H1 (cell line): ENCODE measurements around the gene SCGN. TPM values are rescaled to one million over a fixed set of nuclear protein-coding genes. Genes with fewer than 3 reads are reported as not detected.

Experiments
- CTCF ChIA-PET: fragments of 300-600 bp; sonication (Branson Sonifier 250); formaldehyde crosslinking; loops from one replicate; lab custom pipeline; 2021; ENCODE audit not compliant: partially characterized antibody; lab: Charles Lee
- POLR2A ChIA-PET: fragments of 300-600 bp; sonication (Branson Sonifier 250); formaldehyde crosslinking; loops from one replicate; lab custom pipeline; 2021; ENCODE audit warnings: inconsistent platforms; ENCODE audit not compliant: partially characterized antibody; lab: Charles Lee
- DNase-seq, 2 experiments: peaks; one replicate each; pipeline versions ENCODE4 v3.0.0 to v3.0.0-alpha.2; 2010 to 2022; ENCODE audit warnings: low spot score in 2 of 2, low read depth in 1 of 2, mixed read lengths in 1 of 2
- FAIRE-seq: peaks from 2 replicates; lab custom pipeline; 2011; peaks lifted over from hg19 to GRCh38; lab: Jason Lieb, UNC
- H2AFZ ChIP-seq: 2 replicates; pipeline ENCODE4 v1.8.1; 2012; ENCODE audit warnings: low read length, inconsistent platforms
- H2AK5ac ChIP-seq: 2 replicates; pipeline ENCODE4 v1.6.1; 2013; ENCODE audit warnings: low read depth, low read length
- H2BK120ac ChIP-seq: replicated peaks from 2 replicates; pipeline ENCODE3; 2013; ENCODE audit warnings: low read depth, low read length, inconsistent platforms
- H2BK12ac ChIP-seq: 2 replicates; pipeline ENCODE4 v1.6.1; 2013; ENCODE audit warnings: low read depth, low read length
- H2BK15ac ChIP-seq: 2 replicates; pipeline ENCODE4 v1.6.1; 2013; ENCODE audit warnings: low read length
- H2BK20ac ChIP-seq: 2 replicates; pipeline ENCODE4 v1.6.1; 2013; ENCODE audit warnings: low read length
- H2BK5ac ChIP-seq: 2 replicates; pipeline ENCODE4 v1.6.1; 2013; ENCODE audit warnings: low read depth, low read length
- H3K14ac ChIP-seq: 2 replicates; pipeline ENCODE4 v1.6.1; 2013; ENCODE audit warnings: inconsistent platforms; ENCODE audit not compliant: insufficient read length
- H3K18ac ChIP-seq: 2 replicates; pipeline ENCODE4 v1.6.1; 2013; ENCODE audit warnings: low read length; ENCODE audit errors: extremely low read depth
- H3K23ac ChIP-seq: 2 replicates; pipeline ENCODE4 v1.6.1; 2013; ENCODE audit warnings: inconsistent platforms; ENCODE audit not compliant: insufficient read length
- H3K23me2 ChIP-seq: 2 replicates; pipeline ENCODE4 v1.6.1; 2013; ENCODE audit warnings: low read depth, low read length
- H3K27ac ChIP-seq: 2 replicates; pipeline ENCODE4 v1.6.1; 2011; ENCODE audit warnings: low read depth, low read length, inconsistent platforms
- H3K27me3 ChIP-seq, 4 experiments: replicated peaks in 1 of 4; 1 replicate in 1 of 4; 2 replicates in 3 of 4; pipeline versions ENCODE4 v1.6.1 to v1.8.1; 2011 to 2013; ENCODE audit warnings: low read length in 3 of 4, mild to moderate bottlenecking in 3 of 4, inconsistent platforms in 2 of 4, mixed read lengths in 2 of 4, moderate library complexity in 1 of 4; ENCODE audit not compliant: control insufficient read depth in 3 of 4, insufficient read depth in 3 of 4; ENCODE audit errors: extremely low read depth in 1 of 4
- H3K36me3 ChIP-seq, 4 experiments: 2 replicates each; pipeline versions ENCODE4 v1.6.1 to v1.8.1; 2011 to 2013; ENCODE audit warnings: mild to moderate bottlenecking in 4 of 4, low read length in 3 of 4, moderate library complexity in 2 of 4, control low read depth in 1 of 4, inconsistent platforms in 1 of 4; ENCODE audit not compliant: insufficient read depth in 4 of 4, control insufficient read depth in 2 of 4
- H3K4ac ChIP-seq: replicated peaks from 2 replicates; pipeline ENCODE3; 2013; ENCODE audit warnings: low read length, low read depth, mixed read lengths, inconsistent platforms; ENCODE audit not compliant: insufficient read length
- H3K4me1 ChIP-seq, 4 experiments: replicated peaks in 1 of 4; 1 replicate in 1 of 4; 2 replicates in 3 of 4; pipeline versions ENCODE4 v1.6.1 to v1.8.1; 2011 to 2013; ENCODE audit warnings: low read length in 3 of 4, inconsistent platforms in 2 of 4, mixed read lengths in 1 of 4; ENCODE audit not compliant: insufficient read depth in 4 of 4, control insufficient read depth in 3 of 4
- H3K4me2 ChIP-seq, 2 experiments: 2 replicates each; pipeline versions ENCODE4 v1.6.1 to v1.8.1; 2011 to 2013; ENCODE audit warnings: low read depth in 2 of 2, low read length in 2 of 2, control low read depth in 1 of 2, inconsistent platforms in 1 of 2, mild to moderate bottlenecking in 1 of 2; ENCODE audit not compliant: insufficient read depth in 1 of 2
- H3K4me3 ChIP-seq, 4 experiments: fragments of 200-600, 300-600 bp in 1 of 4; sonication (generic), shearing (Covaris generic), sonication (Bioruptor Twin) in 1 of 4; 2 replicates each; pipeline versions ENCODE4 v1.5.1 to v1.8.1; 2011 to 2016; ENCODE audit warnings: low read length in 4 of 4, low read depth in 3 of 4, control low read depth in 2 of 4, inconsistent platforms in 2 of 4, mild to moderate bottlenecking in 2 of 4, mixed read lengths in 1 of 4, moderate library complexity in 1 of 4; ENCODE audit not compliant: insufficient read depth in 2 of 4; ENCODE audit errors: extremely low read depth in 1 of 4
- H3K56ac ChIP-seq: replicated peaks from 2 replicates; pipeline ENCODE3; 2013; ENCODE audit warnings: low read depth, mild to moderate bottlenecking, mixed read lengths, low read length, inconsistent platforms; ENCODE audit not compliant: insufficient read length
- H3K79me1 ChIP-seq: 2 replicates; pipeline ENCODE4 v1.6.1; 2013; ENCODE audit warnings: low read depth, low read length, control low read depth
- H3K79me2 ChIP-seq, 2 experiments: 2 replicates each; pipeline versions ENCODE4 v1.6.1 to v1.8.1; 2012 to 2013; ENCODE audit warnings: low read length in 2 of 2, mild to moderate bottlenecking in 2 of 2, inconsistent platforms in 1 of 2; ENCODE audit not compliant: insufficient read depth in 2 of 2, control insufficient read depth in 1 of 2
- H3K9ac ChIP-seq, 4 experiments: replicated peaks in 1 of 4; 1 replicate in 1 of 4; 2 replicates in 3 of 4; pipeline versions ENCODE4 v1.6.1 to v1.8.1; 2011 to 2013; ENCODE audit warnings: low read depth in 3 of 4, low read length in 3 of 4, control low read depth in 2 of 4, mild to moderate bottlenecking in 2 of 4, moderate library complexity in 2 of 4, inconsistent platforms in 1 of 4; ENCODE audit errors: extremely low read depth in 1 of 4
- H3K9me3 ChIP-seq, 2 experiments: 2 replicates each; pipeline versions ENCODE4 v1.6.1 to v1.8.1; 2012 to 2013; ENCODE audit warnings: mild to moderate bottlenecking in 2 of 2, moderate library complexity in 2 of 2, control low read depth in 1 of 2, inconsistent platforms in 1 of 2, low read depth in 1 of 2, low read length in 1 of 2, mixed read lengths in 1 of 2; ENCODE audit not compliant: insufficient read depth in 2 of 2
- H4K20me1 ChIP-seq, 2 experiments: replicated peaks in 1 of 2; 2 replicates each; pipeline versions ENCODE3 to v1.8.1; 2011 to 2013; ENCODE audit warnings: inconsistent platforms in 2 of 2, low read length in 2 of 2, mild to moderate bottlenecking in 1 of 2; ENCODE audit not compliant: insufficient read depth in 2 of 2, control insufficient read depth in 1 of 2
- H4K5ac ChIP-seq: 2 replicates; pipeline ENCODE4 v1.6.1; 2013; ENCODE audit warnings: low read length, low read depth, mixed read lengths, inconsistent platforms; ENCODE audit not compliant: insufficient read length
- H4K8ac ChIP-seq: 2 replicates; pipeline ENCODE4 v1.8.0; 2013; ENCODE audit warnings: mild to moderate bottlenecking, moderate library complexity, low read length, inconsistent platforms; ENCODE audit not compliant: insufficient read depth; ENCODE audit errors: extremely low read depth
- H4K91ac ChIP-seq: replicated peaks from 2 replicates; pipeline ENCODE3; 2013; ENCODE audit warnings: low read length, mixed read lengths, inconsistent platforms; ENCODE audit not compliant: insufficient read length
- NRF1 ChIP-seq: IDR thresholded peaks from 2 replicates; pipeline ENCODE4 v1.6.1; 2011; ENCODE audit warnings: mild to moderate bottlenecking, low read depth, low read length, improper control_type of control experiment
- WGBS, 2 experiments: shearing (Covaris generic) in 1 of 2; methylation state at CpG; one replicate each; pipeline versions ENCODE4 v1.1.6 to v1.1.7; 2013 to 2015; ENCODE audit warnings: low lambda C conversion rate in 2 of 2, mixed read lengths in 2 of 2, inconsistent platforms in 1 of 2, low coverage in 1 of 2, missing lambda C conversion rate in 1 of 2; ENCODE audit not compliant: insufficient replicate concordance in 2 of 2, insufficient coverage in 1 of 2, insufficient read length in 1 of 2; ENCODE audit errors: extremely low coverage in 1 of 2, missing lambda C conversion rate in 1 of 2; 5-methylcytosine and 5-hydroxymethylcytosine counted together
- polyA plus RNA-seq, 7 experiments: library from polyadenylated mRNA; depleted of rRNA in 3 of 7; stranded (reverse) in 5 of 7; unstranded in 2 of 7; fragments of >200 nt in 5 of 7; fragments of 200-250 nt in 2 of 7; gene quantifications; 1 replicate in 5 of 7; 2 replicates in 1 of 7; 4 replicates in 1 of 7; pipeline versions ENCODE4 v1.2.1 to v1.2.3, GENCODE V29; 2011 to 2013; ENCODE audit warnings: missing spikeins in 2 of 7, mixed read lengths in 2 of 7
- total RNA-seq: library from RNA; stranded (reverse); fragmentation: NEBNext Ultra II Directional; extraction: Animal tissue kit (Norgen Biotek cat#: 25700); gene quantifications from 2 replicates; pipeline ENCODE4 v1.2.1, GENCODE V29; 2021

The SCGN gene
- total and polyA plus RNA-seq, 2 of the 8 experiments (the other 6 are each of a cell fraction or from before 2014, with no cell fraction given), result not detected

DNA sequence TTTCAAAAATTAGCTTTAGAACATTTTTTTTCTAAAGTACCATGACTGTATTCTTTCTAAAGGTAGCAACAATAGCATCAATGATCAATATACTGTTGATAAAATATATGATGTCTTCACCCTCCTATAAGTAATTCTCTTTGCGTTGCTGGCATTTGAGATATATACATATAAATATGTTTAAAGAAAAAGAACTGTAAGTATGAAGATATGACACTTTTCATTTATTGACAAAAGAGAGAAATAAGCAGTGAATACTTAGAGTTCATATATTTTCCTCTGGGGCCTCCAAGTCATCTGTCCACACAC, 49.4 kb upstream of the SCGN start:
- Histone ChIP-seq H3K36me3 (peaks cover 0 to 3% (median 0%) of the 10 kb centered on the region in 4 experiments; a peak in 4 of 8 replicates), H2BK5ac (no peak overlapping the region), H3K56ac (no peak overlapping the region), H3K9me3 (no peaks in the 10 kb centered on the region), H2AFZ (no peak overlapping the region), H4K20me1 (no peaks in the 10 kb centered on the region), H4K5ac (no peak overlapping the region), H4K8ac (no peak overlapping the region), H3K23ac (no peak overlapping the region), H2BK12ac (no peak overlapping the region), H2BK15ac (no peak overlapping the region), H3K9ac (no peak overlapping the region), H4K91ac (no peak overlapping the region), H3K4me2 (no peak overlapping the region), H3K79me2 (no peaks in the 10 kb centered on the region), H2BK120ac (no peak overlapping the region), H2AK5ac (no peak overlapping the region), H3K23me2 (no peaks in the 10 kb centered on the region), H3K4ac (no peak overlapping the region), H3K4me1 (no peaks in the 10 kb centered on the region), H3K4me3 (no peak overlapping the region), H3K27ac (no peak overlapping the region), H3K14ac (no peak overlapping the region), H3K27me3 (no peaks in the 10 kb centered on the region), H3K79me1 (no peaks in the 10 kb centered on the region), H2BK20ac (no peak overlapping the region), H3K18ac (no peak overlapping the region)
- ChIA-PET CTCF (interaction anchor here (1.5 to 2.3 kb wide), 8 partner anchors 23 to 385 kb away, joined by 3 to 10 read pairs (median 6); no protein-coding TSS in a partner anchor), POLR2A (no interaction called here)
- TF ChIP-seq NRF1, result no peak
- DNase-seq (no peak), FAIRE-seq (no peak)
- 96% methylated on average over 1 of the region's 1 CpG; no CpG with 5 or more reads in 1 of the 2 experiments for WGBS, 2 experiments
